ENCODE results near the gene SPSB1. TPM values are rescaled to one million over a fixed set of nuclear protein-coding genes. Genes with fewer than 3 reads are reported as not detected.
"Not testable (repeated sequence)": the region's sequence is repeated elsewhere in the genome, so short reads cannot be mapped to it uniquely, and the experiment has no call there.

The SPSB1 gene
- total RNA-seq, 1 donor from 2014 or later, result 9.2 TPM

DNA sequence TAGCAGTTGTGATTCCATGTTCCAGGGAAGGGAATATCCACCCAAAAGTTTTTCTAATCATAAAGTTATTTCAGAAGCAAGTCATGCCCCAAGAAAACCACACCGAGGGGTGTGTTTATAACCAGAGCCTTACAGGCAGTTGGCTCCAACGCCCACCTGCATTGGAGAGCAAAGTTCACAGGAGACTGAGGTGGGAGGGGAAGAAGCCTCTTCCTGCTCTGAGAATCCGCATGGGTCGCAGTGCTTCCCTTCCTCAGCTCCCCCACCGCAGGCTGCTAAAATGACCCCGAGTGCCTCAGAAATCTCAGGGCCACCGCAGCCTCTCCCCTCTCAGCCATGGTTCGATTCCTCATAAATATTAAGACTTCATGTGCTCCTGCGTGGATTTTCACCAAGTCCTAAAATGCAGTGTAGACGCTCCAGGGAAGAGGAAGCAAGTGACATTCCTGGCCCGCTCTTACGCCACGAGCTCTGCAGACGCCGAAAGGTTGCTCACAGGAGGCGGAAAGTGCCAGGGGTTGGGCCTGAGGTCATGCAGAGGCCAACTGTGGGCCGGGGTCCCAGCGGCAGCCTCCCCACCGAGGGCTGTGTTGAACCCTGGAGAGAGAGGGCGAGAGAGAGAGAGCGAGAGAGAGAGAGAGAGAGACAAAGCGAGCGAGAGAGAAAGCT lies 13.4 kb upstream of the SPSB1 start:
- no peak for DNase-seq

DNA sequence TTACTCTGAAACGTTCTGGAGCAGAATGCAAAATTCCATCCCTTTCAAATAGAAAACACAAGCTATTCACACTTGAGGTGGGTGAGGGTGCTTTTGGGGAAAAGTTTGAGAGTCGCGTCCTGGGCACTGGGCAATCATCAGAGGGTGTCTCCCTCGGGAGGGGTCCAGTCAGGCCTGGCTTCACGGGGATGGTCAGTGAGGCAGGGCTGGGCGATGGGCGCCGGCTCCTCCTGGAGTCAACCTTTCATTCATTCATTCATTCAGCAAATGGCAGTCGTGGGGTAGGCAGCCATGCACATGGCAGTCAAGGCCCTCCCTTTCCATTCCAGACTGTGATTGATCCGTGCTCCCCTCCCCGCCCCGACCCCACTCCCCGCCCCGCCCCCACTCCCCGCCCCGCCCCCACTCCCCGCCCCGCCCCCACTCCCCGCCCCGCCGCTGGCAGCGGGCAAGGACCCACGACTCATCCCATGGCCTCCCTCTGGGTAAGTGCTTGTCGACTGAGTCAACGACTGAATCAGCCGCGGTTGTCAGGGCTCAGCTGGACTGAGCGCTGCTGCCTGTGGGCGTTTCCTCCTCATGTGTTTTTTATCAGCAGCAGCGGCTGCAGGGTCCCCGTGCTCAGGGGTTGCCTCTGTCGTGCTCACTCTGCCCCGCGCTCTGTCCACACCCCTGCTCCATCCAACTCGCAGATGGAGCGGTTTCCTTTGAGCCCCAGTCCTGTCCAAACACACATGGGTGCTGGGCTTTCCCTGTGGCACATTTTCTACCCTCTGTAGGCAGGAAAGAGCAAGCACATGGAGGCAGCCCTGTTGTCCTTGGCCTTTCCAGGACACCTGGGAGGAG lies 12.5 kb upstream of the SPSB1 start:
- peak; percentile 44 for DNase-seq

DNA sequence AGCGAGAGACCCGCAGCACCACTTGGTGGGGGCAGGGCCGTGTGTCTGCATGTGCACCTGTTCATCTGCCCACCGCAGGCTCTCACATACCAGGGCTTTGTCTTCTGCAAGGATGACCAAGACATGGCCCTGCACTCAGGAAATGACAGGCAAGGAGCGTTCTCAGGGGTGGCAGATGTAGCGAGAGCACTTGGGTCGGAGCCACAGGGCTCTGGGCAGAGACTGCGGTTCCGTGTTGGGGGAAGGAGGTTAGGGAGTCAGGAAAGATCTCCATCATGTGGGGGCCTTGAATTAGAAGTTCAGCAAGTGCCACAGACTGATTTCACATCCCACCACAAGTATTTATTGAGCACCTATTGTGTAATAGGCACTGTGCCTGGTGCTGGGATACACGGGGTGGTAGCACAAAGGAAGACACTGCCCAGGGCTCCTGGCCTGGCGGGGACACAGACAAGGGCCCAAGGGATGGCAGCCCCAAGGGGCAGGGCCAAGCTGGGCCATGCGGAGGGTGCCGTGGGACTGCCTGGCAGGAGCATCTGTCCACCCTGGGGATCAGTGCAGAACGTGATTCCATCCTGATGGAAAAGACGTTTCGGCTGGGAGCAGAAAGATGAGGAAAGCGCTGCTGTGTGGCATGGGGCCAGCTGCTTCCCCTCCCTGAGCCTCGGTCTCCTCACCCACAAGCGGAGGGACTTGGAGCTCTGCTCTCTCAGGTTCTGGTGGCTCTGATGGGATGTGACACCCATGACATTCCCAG lies 11.4 kb upstream of the SPSB1 start:
- DNase-seq, result no peak

- DNase-seq, result no peak
These were observed 10.6 kb upstream of the SPSB1 start for GRCh38 chr1:9281908-9282695.

DNA sequence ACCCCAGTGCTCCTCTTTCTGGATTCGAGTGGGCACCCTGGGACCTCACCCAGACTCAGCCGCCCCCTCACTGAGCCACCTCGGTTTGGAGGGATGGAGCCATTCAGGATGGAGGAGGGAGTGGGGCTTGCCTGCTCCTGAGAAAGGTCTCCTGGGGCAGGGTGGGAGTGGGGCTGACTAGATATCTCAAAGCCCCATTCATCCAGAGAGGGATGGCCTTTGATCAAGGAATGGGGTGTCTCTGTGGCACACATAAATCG lies 10.1 kb upstream of the SPSB1 start:
- no peak for DNase-seq

- no peak for DNase-seq
These were observed 8.6 kb upstream of the SPSB1 start for GRCh38 chr1:9284061-9284460.

DNA sequence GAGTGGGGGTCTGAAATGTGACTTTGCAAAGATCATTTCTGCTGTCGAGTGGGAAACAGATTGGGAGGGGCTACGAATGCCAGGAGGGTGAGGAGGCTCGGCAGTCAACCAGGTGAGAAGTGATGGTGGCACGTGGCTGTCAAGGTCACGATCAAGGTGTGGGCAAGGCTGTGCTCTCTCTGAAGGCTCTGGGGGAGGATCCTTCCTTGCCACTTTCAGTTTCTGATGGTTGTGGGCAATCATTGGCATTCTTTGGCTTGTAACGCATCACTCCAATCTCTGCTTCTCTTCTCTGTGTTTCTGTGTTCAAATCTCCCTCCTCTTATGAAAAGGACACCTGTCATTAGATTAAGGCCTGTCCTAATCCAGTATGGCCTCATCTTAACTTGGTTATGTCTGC lies 6.1 kb upstream of the SPSB1 start:
- DNase-seq, result no peak

DNA sequence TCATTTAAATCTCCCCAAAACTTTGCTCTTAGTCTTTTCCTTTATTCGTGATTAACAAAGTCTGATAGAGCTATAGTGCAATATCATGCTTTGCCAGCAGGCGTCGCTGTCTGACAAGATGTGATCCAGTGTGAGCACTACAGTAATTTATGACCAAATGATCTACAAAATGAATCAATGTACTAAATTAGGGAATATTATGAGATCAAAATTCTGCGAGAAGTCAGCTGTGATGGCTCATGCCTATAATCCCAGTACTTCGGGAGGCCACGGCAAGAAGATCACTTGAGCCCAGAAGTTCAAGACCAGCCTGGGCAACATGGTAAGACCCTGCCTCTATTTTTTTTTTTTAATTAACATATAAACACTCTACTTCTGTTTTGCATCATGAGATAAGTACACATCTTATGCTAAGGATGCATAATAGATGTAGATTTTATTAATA lies 3.6 kb upstream of the SPSB1 start:
- DNase-seq, result peak; percentile 20

DNA sequence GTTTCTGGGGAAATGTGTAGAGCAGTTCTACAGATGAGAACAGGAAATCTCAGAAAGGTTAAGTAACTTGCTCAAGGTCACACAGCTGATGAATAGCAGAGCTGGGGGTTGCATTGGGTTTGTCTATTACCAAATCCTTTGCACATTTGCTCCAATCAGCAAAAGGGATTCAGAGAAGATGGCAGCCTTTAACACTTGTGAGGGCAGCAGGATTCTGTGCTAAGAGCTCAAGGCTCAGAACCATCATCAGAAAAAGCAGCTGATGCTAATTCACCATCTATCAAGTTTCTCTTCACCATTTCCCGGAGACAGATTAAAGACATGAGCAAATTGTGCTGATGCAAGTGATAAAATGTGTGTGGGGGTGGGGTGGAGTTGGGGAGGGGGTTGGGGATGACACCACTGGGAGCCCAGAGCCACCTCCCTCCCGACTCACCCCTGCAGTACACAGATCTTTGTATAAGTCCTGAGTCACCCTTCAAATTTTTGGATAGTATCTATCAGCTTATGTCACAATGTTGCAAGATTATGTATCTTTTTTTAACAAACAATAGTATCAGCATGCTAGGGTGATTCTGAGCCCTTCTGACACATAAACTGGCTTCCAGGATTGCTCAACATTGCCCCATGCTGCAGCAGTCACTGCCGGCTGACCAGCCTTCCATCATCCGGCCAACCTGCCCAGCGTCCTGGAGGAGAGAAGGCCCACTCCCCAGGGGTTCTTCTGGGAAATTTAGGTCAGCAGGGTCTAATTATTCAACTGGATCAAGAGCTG lies 2.8 kb upstream of the SPSB1 start:
- peak; percentile 61 for DNase-seq

DNA sequence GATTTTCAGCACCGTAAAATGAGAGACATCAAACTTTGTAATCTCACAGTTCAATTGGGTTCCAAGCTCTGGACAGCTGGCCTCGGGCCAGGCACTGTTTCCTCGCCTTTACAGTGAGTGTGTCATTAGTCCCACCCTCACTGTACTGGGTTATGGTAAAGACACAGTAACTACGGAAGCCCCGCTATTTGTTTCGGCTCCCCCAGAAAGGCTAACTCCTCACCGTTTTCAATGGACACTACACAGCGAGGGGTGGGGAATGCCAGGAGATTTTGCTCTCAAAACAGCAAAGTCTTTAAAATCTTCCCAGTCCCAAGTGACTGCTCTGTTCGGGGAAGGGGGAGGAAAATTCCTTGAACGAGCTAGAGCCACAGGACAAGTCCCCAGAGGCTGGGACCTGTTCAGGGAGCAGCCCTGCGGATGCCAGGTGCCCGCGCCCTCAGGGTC lies 757 bp upstream of the SPSB1 start:
- DNase-seq, result peak; percentile 89

GRCh38 chr1:9293241-9293532 lies 493 bp downstream of the SPSB1 start:
- DNase-seq, result no peak

GRCh38 chr1:9293533-9294404 lies 1.1 kb downstream of the SPSB1 start:
- DNase-seq, result peak; percentile 61

DNA sequence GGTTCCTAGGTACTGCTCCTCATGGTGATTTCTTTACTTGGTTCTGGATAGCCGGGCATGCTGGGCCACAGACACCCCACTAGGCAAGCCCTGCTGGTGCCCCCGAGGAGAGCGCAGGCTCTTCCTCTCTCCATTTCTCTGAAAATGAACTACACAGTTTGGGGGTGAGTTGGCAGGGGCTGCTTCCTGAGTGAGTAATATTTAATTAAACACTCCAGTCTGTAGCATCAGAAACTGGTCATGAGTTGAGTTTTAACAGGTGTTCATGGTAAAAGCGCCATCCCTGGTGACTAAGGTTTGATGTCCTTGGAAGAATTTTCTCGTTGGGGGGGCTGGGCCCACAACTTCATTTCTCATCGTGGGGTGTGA lies 1.7 kb downstream of the SPSB1 start:
- no peak for DNase-seq

DNA sequence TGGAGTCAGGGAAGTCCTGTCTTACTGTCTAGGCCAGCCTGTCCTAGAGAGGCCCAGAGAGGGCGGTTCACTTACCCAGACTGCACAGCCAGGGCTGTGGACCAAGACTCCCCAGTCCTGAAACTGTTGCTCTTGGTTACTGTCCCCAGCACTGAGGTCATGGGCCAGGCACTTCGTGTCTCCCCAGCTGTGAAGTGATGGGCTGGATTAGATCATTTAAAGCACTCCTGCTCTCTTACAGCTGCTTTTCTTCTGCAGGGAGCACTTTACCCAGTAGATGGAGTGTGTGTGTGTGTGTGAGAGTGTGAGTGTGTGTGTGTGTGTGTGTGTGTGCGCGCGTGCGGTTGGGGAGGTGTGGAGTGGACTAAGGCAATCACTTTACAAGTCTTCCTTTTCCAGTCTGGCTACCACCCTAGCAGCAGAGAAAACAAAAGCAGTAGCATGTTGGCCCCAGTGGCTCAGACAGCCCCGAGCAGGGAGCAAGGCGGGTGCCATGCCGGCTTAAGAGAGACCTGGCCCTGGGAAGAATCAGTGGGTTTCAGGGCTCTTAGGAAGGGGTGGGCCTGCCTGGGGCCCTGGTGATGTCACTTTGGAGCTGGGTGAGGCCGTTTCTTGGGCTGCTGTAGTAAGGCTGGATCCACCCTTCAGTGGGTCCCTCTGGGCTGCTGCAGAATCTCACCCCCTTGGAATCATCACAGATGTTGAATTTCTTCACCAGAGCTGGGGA lies 2.4 kb downstream of the SPSB1 start:
- DNase-seq, result peak; percentile 72

GRCh38 chr1:9295884-9296283 lies 3.2 kb downstream of the SPSB1 start:
- no peak for DNase-seq

DNA sequence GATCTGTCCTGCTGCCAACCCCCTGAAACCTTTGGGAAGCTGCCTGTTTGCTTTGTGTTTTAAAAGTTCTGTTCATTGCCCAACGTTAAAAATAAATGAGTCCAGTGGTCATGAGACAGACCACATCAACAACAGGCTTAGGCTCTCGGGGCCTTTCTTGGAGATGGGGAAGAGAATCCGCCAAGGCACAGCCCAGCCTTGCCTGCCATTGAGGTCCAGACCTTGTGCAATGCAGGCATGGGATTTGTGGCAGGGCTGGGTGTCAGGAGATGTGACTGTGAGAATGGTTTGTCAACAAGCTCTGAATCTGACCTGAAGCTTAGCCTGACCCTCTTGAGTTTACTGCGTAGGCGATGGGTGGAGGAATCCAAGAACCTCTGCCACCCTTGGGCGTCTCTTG lies 4.2 kb downstream of the SPSB1 start:
- no peak for DNase-seq

- DNase-seq, result no peak
These were observed 5.1 kb downstream of the SPSB1 start for GRCh38 chr1:9297831-9298230.

- DNase-seq, result no peak
These were observed 5.6 kb downstream of the SPSB1 start for GRCh38 chr1:9298282-9298681.

DNA sequence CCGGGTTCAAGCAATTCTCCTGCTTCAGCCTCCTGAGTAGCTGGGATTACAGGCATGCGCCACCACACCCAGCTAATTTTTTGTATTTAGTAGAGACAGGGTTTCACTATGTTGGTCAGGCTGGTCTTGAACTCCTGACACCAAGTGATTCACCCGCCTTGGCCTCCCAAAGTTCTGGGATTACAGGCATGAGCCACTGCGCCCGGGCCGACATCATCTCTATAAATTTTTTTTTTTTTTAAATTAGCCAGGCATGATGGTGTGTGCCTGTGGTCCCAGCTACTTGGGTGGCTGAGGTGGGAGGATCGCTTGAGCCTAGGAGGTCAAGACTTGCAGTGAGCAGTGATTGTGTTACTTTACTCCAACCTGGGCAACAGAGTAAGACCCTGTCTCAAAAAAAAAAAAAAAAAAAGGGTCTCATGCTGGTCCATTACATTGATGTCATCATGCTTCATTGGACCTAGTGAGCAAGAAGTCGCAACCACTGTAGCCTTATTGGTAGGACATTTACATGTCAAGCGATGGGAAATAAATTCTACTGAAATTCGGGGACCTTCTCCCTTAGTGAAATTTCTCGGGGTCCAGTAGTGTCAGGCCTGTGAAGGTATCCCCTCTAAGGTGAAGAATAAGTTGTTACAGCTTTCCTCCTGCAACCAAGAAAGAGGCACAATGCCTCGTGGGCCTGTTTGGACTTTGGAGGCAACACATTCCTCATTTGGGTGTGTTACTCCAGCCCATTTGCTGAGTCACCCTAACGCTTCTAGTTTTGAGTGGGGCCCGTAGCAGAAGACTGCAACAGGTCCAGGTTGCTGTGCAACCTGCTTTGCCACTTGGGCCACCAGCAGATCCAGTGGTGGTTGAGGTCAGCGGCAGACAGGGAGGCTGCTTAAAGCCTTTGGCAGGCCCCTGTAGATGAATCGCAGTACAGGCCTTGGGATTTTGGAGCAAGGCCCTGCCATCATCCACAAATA lies 7.2 kb downstream of the SPSB1 start:
- not testable (repeated sequence) for DNase-seq
